ENCODE data around the gene CSN3.
A peak's percentile ranks its signal among the peaks of the same experiment; 100 is the strongest.

CSN3 gene

DNA sequence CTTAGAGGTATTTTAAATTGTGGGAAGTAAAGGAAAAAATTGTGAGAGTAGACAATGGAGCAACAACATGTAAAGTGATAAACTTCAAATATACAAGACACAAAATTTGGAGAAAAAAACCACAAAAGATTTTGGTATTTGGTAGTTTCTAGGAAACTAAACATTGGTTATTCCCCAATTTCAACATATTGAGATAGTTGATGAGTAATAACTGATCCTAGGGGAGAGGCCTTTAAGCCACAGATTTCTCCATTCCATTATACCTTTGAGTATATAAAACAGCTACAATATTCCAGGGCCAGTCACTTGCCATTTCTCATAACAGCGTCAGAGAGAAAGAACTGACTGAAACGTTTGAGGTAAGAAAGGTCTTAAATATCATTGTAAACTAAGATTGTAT is 16.6 kb upstream of the CSN3 start, which contains the start of gene FDCSP:
TSS of gene FDCSP (plus strand) at position 301 of the 400 bp plus-strand sequence. CDS start 5,071 bp downstream, outside the sequence.
- in situ Hi-C loops (cut with HindIII; ENCODE audit: low sequenced_read_pairs) = no loop called here
- H3K4me3 ChIP-seq (ENCODE audit: low read depth, low read length) = no peak within 1 kb of the TSS
- TF ChIP-seq, protein P1, sequence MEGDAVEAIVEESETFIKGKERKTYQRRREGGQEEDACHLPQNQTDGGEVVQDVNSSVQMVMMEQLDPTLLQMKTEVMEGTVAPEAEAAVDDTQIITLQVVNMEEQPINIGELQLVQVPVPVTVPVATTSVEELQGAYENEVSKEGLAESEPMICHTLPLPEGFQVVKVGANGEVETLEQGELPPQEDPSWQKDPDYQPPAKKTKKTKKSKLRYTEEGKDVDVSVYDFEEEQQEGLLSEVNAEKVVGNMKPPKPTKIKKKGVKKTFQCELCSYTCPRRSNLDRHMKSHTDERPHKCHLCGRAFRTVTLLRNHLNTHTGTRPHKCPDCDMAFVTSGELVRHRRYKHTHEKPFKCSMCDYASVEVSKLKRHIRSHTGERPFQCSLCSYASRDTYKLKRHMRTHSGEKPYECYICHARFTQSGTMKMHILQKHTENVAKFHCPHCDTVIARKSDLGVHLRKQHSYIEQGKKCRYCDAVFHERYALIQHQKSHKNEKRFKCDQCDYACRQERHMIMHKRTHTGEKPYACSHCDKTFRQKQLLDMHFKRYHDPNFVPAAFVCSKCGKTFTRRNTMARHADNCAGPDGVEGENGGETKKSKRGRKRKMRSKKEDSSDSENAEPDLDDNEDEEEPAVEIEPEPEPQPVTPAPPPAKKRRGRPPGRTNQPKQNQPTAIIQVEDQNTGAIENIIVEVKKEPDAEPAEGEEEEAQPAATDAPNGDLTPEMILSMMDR (IDR thresholded peaks at IDR 0.05; ENCODE audit: low read depth, low read length) = no peak
- no peak for DNase-seq (ENCODE audit: low read depth, low spot score)

DNA sequence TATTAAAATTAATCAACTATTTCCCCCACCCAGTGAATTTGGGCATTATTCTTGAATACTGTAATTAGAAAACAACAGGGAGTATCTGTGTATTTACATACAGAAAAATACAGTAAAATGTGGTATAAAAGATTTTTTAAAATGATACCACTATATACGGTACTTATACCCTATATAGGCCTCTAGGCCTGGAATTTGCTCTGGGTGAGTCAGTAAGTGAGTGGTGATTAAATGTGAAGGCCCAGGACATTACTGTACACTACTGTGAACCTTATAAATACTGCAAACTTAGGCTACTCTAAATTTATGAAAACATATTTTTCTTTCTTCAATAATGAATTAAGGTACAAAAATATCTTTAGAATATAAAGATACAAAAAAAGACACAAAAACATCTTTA is 6.3 kb upstream of the CSN3 start:
- no peak overlapping the region for H3K4me3 ChIP-seq (ENCODE audit: low read depth, low read length)
- DNase-seq (ENCODE audit: low read depth, low spot score) = no peak
- TF ChIP-seq, protein P1 (IDR thresholded peaks at IDR 0.05; ENCODE audit: low read depth, low read length) = no peak
- in situ Hi-C loops (cut with HindIII; ENCODE audit: low sequenced_read_pairs) = no loop called here

DNA sequence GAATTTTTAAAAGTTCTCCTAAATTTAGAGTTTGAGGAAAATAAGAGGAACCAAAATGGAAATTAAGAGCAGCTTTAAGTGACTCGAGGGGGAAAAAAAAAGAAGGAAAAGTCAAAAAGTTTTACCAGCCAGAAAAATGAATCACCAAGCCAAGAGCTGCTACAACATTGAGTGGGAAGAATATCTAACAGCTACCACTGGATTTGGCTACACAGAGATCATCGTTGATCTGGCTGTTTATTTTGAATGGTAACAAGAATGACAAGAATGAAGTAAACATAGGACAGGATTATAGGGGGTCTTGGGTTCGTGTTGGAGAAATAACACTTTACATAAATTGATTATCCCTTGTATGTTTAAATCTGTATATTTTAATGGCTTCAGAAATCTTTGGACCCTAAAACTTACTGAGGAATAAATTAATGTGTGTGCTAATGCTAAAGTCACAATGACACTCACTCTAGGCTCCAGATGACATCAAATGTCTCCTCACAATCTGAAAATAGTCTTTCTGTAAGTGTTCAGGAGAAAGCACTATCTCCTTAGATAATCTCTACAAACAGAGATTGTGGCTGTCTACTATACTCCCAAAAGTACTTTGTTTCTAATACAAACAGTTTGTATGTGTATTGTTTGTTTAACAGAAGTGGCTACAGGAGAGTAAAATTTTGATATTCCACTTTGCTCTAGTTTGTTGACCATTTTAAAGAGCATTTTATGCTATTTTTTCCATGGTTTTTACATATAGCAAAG is 3.1 kb upstream of the CSN3 start:
- TF ChIP-seq, protein P1 (IDR thresholded peaks at IDR 0.05; ENCODE audit: low read depth, low read length) = no peak
- in situ Hi-C loops (cut with HindIII; ENCODE audit: low sequenced_read_pairs) = no loop called here
- no peak overlapping the region for H3K4me3 ChIP-seq (ENCODE audit: low read depth, low read length)
- DNase-seq (ENCODE audit: low read depth, low spot score) = no peak

DNA sequence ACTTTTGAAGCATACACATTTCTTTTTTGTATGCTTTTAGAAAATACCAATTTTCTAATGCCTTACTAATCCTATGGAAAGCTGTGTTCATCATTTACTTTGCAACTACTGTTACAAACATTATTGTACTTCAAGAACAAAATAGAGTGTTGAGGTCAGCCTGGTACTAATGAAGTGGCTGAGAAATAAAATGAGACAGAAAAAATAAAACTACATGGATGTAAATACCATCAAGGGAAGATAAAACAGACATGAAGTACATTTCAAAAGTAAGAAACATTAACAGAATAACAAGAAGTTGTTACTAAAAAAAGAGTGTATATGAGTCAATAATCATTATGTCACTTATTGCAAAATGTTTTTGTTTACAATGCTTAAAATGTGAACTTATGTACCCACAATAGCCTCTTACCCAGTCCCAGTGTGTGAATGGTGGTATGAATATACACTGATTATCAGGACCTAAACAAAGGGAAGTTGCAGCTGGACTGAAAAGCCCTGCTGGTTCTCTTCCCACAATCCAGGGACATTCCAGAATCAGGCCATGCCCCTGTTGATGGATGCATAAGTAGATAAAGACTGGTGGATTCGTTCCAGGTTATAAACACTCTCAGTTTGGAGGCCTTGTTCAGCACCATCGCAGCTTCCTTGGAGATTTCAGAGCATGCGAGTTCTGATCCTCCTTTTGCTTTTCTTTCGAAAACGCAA is 2.4 kb upstream of the CSN3 start:
- TF ChIP-seq, protein P1 (IDR thresholded peaks at IDR 0.05; ENCODE audit: low read depth, low read length) = no peak
- peak; percentile 13 for DNase-seq (ENCODE audit: low read depth, low spot score)
- in situ Hi-C loops (cut with HindIII; ENCODE audit: low sequenced_read_pairs) = no loop called here
- H3K4me3 ChIP-seq (ENCODE audit: low read depth, low read length) = no peak overlapping the region

DNA sequence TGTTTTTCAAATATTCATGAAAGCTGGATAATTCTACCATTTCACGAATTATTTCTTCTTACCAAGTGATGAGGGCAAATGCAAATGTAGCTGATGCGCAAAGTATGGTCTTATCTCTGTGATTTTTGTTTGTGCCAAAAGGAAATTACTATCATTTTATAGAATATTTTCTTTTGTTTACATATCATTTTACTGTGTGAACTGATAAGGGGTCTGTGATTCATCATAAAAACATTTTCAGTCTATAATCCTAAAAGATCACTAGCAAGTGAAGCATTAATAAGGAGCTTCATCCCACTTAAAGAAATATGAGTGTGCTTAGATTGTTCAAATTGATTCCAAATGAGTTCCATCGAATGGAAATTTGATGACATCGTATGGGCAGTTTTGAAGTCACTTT is 694 bp downstream of the CSN3 start:
- in situ Hi-C loops (cut with HindIII; ENCODE audit: low sequenced_read_pairs) = no loop called here
- TF ChIP-seq, protein P1 (IDR thresholded peaks at IDR 0.05; ENCODE audit: low read depth, low read length) = no peak
- no peak overlapping the region for H3K4me3 ChIP-seq (ENCODE audit: low read depth, low read length)
- no peak for DNase-seq (ENCODE audit: low read depth, low spot score)

DNA sequence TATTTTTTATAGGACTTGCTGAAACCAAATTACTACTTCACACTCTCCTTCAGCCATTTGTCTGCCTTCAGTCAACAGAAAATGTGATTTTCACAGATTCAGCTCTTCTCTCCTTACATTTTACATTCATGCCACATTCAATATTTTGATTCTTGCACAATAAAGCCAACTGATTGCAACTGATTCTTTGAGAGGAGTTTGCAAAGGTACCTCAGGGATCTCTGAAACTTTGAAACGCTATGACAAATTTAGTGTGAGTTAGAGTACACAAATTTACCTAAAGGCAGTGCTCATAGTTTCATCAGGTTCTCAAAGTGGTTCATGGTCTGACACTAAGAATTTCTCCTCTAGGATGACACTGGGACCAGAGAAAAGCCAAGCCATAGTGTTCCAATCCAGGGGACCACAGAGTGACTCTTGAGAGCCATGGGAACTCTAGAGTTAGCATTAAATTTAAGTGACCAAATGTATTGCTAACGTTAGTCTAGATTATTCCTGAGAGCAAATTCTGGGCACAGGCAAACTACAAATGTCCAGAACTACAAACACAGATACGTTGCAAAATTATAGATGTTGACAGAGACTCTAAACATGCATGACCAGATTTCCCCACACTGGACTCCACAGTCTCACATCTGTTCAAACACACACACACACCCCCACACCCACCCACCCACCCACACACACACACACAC is 9.0 kb downstream of the CSN3 start:
- no peak for DNase-seq (ENCODE audit: low read depth, low spot score)
- TF ChIP-seq, protein P1 (IDR thresholded peaks at IDR 0.05; ENCODE audit: low read depth, low read length) = no peak
- no peak overlapping the region for H3K4me3 ChIP-seq (ENCODE audit: low read depth, low read length)
- in situ Hi-C loops (cut with HindIII; ENCODE audit: low sequenced_read_pairs) = no loop called here
